Activated T-helper 17 cell treated with anti-CD3 and anti-CD28 coated beads, Interleukin-2, amount 50 U/mL, for 72 hours (primary cell): Measurements from ENCODE around the gene CD79B. TPM values are rescaled to one million over a fixed set of nuclear protein-coding genes. Genes with fewer than 3 reads are reported as not detected.
A peak's percentile ranks its signal among the peaks of the same experiment; 100 is the strongest.
"Not testable (repeated sequence)": the region's sequence is repeated elsewhere in the genome, so short reads cannot be mapped to it uniquely, and the experiment has no call there.

Experiments
- ATAC-seq: fragments of 150-1000 bp; cut with Tn5 transposase; replicated peaks from 2 replicates; pipeline ENCODE4 v1.10.0; 2021; ENCODE audit warnings: mild to moderate bottlenecking, moderate library complexity
- H3K27ac Mint-ChIP-seq: one replicate; pipeline ENCODE4 v1.8.0; 2022; ENCODE audit warnings: mixed read lengths
- H3K27me3 Mint-ChIP-seq: one replicate; pipeline ENCODE4 v1.8.0; 2022; ENCODE audit warnings: mixed read lengths
- H3K36me3 Mint-ChIP-seq: one replicate; pipeline ENCODE4 v1.8.0; 2022; ENCODE audit warnings: low read depth, mild to moderate bottlenecking, mixed read lengths
- H3K4me1 Mint-ChIP-seq: one replicate; pipeline ENCODE4 v1.8.0; 2022; ENCODE audit warnings: mixed read lengths
- H3K4me3 Mint-ChIP-seq: one replicate; pipeline ENCODE4 v1.8.0; 2022; ENCODE audit warnings: mild to moderate bottlenecking, mixed read lengths
- H3K9me3 Mint-ChIP-seq: one replicate; pipeline ENCODE4 v1.8.0; 2022; ENCODE audit warnings: mixed read lengths
- total RNA-seq, 2 donors: library from RNA; stranded (reverse); gene quantifications; one replicate each; pipeline ENCODE4 v1.2.3, GENCODE V29; 2022

The CD79B gene
- total RNA-seq, 2 donors from 2014 or later, result 29.3 to 41.4 TPM

DNA sequence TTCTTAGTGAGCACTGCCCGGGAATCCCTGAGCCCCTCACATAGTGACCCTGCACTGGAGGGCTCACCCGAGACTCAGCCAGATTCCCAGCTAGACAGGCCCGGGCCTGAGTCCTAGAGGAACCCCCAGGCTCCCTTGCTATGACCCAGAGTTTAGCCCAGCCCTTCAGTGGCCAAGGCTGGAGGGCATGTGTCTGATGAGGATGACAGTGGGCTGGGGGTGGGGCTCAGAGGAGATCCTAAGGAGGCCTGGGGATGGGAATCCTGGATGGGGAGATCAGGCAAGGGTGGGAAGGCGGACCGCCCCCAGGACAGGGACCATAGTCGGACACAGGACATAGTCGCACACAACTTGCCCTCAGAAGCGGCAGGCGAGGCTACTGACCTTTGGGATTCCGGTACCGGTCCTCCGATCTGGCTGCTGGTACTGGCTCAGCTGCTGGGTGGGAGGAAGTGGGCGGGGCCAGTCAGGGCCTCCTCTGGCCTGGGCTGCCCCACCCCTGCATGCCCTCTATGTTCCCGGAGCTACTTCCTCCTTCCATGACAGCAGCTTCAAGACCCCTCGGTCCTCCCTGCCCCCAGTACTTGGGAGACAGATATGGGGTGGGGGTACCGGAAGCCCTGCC lies 1.1 kb downstream of the CD79B start:
- Mint-ChIP-seq H3K27ac (peak overlapping the region; percentile 93), H3K9me3 (no peaks in the 10 kb centered on the region), H3K36me3 (no peaks in the 10 kb centered on the region), H3K4me3 (peak overlapping the region; percentile 93), H3K27me3 (no peaks in the 10 kb centered on the region), H3K4me1 (peaks cover 5% of the 10 kb centered on the region)
- ATAC-seq, result peak; percentile 82

DNA sequence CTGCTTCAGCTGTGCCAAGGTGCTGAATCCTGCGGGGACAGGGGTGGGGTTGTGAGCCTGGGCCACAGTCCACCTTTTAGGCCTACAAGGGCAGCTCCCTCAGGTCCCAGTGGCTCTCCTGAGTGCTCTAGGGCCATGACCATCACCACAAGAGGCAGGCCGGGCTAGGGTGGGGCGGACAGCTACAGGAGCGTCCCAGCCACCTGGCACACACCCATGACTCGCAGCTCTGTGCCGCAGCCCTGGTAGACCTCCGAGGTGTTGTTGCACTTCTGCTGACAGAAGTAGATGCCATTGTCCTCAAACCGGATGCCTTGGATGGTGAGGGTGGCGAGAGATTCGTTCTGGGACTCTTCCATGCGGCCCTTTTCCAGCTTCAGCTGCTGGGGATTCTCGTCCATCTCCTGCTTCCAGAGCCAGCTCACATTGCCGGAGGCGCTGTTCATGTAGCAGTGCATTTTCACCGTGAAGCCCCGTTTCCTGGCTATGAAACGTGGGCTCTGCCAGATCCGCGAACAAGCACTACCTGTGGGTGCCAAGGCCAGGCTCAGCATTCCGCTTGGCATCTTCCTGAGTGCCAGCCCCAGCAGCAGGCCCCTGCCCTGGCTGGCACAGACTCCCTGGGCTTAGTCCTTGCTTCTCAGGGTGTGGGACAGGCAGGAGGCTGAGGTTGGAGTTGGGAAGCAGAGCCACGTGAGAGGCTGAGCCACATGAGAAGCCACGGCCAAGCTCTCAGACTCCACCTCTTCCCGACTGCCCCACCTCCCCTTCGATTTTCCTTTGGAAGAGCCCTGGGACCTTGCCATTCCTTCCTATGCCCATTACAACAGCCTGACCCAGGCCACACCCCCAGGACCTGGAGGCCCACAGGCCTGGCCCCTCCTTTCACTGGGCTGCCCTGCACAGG lies 2.0 kb downstream of the CD79B start:
- Mint-ChIP-seq H3K27ac (peak overlapping the region; percentile 93), H3K4me3 (peak overlapping the region; percentile 93), H3K4me1 (peaks cover 5% of the 10 kb centered on the region)

DNA sequence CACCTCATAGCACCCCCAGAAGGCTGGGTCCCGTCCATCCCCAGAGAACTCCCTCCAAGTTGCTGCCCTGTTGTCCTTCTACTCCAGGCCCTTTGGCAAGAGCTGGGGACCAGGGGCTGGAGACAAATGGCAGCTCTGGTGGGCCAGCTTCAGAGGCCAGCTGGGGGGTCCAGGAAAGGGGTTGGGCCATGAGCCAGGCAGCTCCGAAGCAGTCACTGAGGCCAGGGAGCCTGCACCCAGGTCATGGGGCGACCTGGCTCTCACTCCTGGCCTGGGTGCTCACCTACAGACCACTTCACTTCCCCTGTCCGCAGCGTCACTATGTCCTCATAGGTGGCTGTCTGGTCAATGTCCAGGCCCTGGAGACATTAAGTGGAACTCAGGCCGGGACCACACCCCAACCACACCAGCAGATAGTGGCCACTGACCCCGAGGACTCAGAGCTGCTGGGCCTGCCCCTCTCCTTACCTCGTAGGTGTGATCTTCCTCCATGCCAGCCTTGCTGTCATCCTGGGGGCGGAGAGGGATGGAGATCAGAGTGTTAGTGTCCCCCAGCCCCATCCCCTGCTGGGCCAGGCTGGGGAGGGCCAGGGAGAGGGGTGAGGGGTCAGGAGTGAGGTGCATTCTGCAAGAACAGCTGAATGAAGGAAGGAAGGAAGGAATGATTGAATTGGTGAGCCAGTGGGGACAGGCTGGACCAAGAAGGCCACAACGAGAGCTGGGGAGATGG lies 3.0 kb downstream of the CD79B start:
- no peak overlapping the region for H3K4me3 Mint-ChIP-seq
- H3K4me1 Mint-ChIP-seq, result peaks cover 5% of the 10 kb centered on the region
- ATAC-seq, result no peak
- H3K36me3 Mint-ChIP-seq, result no peaks in the 10 kb centered on the region
- H3K27me3 Mint-ChIP-seq, result no peaks in the 10 kb centered on the region
- H3K9me3 Mint-ChIP-seq, result no peaks in the 10 kb centered on the region
- H3K27ac Mint-ChIP-seq, result no peak overlapping the region

More for the DNA sequence above, 2.0 kb downstream of the CD79B start:
- H3K36me3 Mint-ChIP-seq, result no peaks in the 10 kb centered on the region
- ATAC-seq, result no peak
- no peaks in the 10 kb centered on the region for H3K9me3 Mint-ChIP-seq
- no peaks in the 10 kb centered on the region for H3K27me3 Mint-ChIP-seq

DNA sequence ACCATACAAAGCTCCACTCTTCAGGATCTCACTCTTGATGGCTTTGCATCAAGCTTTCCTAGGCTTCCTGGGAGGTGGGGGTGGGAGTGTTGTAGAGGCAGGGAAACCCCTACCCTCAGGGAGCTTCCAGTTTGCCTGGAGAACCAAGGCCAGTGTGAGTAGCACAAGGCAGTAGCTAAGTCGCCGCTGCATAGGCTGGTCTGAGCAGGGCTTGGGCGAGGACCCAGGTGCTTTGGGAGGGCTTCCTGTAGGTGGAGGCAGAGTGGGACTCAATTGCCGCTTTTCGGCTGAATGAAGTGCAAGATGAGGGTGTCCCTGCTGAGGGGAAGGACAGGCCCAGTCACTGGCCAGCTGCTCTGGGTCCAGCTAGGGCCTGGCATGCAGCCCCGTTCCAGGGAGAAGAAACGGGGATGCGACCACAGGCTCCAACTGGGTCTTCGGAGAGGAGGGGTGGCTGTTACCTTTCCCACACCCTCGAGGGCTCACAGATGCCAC lies 3.9 kb downstream of the CD79B start:
- H3K36me3 Mint-ChIP-seq, result no peaks in the 10 kb centered on the region
- peaks cover 5% of the 10 kb centered on the region for H3K4me1 Mint-ChIP-seq
- no peak for ATAC-seq
- no peak overlapping the region for H3K27ac Mint-ChIP-seq
- no peak overlapping the region for H3K4me3 Mint-ChIP-seq
- no peaks in the 10 kb centered on the region for H3K27me3 Mint-ChIP-seq
- no peaks in the 10 kb centered on the region for H3K9me3 Mint-ChIP-seq

DNA sequence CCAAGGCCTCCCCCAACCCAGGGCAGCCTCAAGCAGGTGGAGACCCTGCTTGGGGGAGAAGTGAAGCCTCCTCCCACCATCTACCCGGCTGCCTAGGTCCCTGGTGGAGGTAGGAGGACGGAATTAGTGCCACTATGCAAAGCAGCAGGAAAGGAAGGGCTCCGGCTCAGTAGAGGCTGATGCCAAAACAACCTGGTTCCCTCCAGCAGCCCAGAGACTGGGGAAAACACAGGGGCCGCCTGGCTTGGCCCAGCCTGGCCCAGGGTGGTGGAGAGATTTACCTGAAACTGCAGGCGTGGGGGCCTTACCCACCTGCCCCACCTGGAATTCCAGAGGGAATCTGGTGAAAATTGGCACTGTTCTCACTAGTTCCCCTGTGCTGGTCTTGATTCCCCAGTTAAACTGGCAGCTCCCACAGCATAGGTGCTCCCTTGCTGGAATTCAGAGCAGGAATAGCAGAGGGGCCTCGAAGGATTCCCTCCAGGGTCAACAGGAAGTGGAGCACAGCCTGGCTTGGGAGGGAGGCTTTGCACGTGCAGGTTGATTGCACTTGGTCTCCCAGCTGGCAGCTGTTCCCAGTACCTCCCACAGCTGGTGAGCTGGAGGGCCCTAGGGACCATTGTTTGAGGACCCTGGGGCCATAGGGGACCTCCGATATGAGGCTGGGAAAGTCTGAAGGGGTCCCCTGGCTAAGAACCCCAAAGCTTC lies 4.5 kb downstream of the CD79B start:
- peaks cover 5% of the 10 kb centered on the region for H3K4me1 Mint-ChIP-seq
- no peak for ATAC-seq

DNA sequence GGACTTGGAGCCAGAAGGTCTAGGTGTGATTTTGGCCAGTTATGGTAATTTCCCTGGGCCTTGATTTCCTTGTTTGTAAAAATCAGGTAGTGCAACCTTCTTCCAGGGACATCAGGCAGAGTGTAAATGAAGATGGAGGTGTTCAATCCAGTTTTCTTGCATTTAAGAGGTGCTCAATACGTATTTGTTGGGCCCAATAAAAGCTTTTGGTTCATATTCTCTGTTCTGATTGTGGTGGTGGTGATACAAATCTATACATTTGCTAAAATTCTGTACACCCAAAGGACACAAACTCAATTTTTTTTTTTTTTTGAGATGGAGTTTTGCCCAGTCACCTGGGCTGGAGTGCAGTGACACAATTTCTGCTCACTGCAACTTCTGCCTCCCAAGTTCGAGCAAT lies 6.0 kb downstream of the CD79B start:
- no peaks in the 10 kb centered on the region for H3K27me3 Mint-ChIP-seq
- no peak overlapping the region for H3K4me3 Mint-ChIP-seq
- no peak for ATAC-seq
- H3K36me3 Mint-ChIP-seq, result no peaks in the 10 kb centered on the region
- no peaks in the 10 kb centered on the region for H3K9me3 Mint-ChIP-seq
- H3K4me1 Mint-ChIP-seq, result peaks cover 5% of the 10 kb centered on the region
- no peak overlapping the region for H3K27ac Mint-ChIP-seq

More for the DNA sequence above, 4.5 kb downstream of the CD79B start:
- no peak overlapping the region for H3K27ac Mint-ChIP-seq
- no peak overlapping the region for H3K4me3 Mint-ChIP-seq
- H3K27me3 Mint-ChIP-seq, result no peaks in the 10 kb centered on the region
- no peaks in the 10 kb centered on the region for H3K9me3 Mint-ChIP-seq
- no peaks in the 10 kb centered on the region for H3K36me3 Mint-ChIP-seq

DNA sequence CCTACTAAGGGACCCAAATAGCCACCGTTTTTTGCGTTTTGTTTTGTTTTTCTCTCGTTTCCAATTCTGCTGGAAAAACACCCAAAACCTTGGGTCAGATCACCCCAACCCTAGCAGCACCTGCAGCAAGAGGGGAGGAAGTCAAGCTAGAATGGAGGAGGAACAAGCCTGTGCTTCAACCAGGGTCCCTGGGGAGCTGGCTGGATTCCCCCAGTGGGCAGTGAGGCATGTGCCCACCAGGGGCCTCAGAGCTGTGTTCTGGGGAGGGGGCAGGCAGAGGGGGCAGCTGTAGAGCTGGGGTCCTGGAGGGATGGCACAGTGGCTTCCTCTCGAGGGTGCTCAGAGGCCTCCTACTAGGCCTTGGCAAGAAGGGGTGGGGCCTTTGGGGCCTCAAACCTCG lies 6.5 kb downstream of the CD79B start:
- Mint-ChIP-seq H3K9me3 (no peaks in the 10 kb centered on the region), H3K27ac (no peak overlapping the region), H3K4me3 (no peak overlapping the region), H3K36me3 (no peaks in the 10 kb centered on the region), H3K4me1 (peaks cover under 1% of the 10 kb centered on the region), H3K27me3 (no peaks in the 10 kb centered on the region)
- ATAC-seq, result no peak

DNA sequence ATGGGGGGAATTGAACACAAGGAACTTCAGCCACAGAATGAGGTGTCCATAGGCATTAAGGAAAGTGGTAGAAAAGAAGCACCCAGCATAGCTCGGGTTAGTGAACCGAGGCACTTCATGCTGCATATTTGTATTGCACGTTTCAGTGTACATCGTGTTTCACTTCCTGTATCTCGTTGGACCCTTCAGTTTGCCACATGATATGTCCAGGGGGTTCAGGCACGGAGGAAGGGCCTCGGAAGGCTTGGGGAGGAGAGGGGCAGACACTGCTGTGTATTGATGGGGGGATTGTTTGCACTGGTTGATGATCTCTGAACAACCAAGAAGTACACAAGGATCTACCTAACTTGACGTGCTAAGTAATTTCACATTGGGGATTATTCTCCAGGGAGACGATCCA lies 9.7 kb downstream of the CD79B start:
- not testable (repeated sequence) for H3K4me1 Mint-ChIP-seq, H3K27me3 Mint-ChIP-seq, H3K36me3 Mint-ChIP-seq, H3K27ac Mint-ChIP-seq, H3K4me3 Mint-ChIP-seq, H3K9me3 Mint-ChIP-seq, ATAC-seq

DNA sequence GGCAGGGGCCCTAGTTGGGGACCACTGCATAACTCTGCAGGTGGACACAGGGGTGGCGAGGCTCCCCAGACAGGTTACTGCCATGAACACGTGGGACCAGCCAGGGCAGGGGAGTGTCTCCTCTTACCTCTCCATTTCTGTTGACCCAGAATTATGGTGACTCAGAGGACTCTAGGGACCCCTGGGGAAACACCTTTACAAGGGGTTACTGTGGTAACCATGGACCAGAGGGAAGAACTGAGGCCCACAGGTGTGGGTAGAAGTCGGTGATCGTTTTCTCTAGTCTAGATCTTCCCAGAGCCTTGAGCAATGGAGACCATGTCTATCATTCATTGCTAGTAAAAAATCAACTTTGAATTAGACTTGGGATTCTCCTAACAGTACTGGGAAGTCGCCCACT lies 11.4 kb downstream of the CD79B start:
- not testable (repeated sequence) for H3K36me3 Mint-ChIP-seq, H3K4me3 Mint-ChIP-seq, H3K9me3 Mint-ChIP-seq, ATAC-seq, H3K27ac Mint-ChIP-seq, H3K4me1 Mint-ChIP-seq, H3K27me3 Mint-ChIP-seq

DNA sequence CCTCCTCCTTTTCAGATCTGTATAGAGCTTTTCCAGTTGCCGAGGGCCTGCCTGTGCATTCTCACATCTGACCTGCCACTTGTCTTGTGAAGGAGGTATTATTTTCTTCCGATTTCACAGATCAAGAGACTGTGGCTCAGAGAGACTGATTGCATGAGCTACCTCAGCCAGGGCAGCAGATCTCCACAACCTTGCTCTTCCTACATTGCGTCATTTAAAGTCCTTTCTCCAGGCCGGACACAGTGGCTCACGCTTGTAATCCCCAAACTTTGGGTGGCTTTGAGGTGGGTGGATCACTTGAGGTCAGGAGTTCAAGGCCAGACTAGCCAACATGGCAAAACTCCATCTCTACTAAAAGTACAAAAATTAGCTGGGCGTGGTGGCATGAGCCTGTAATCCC lies 12.1 kb downstream of the CD79B start:
- not testable (repeated sequence) for ATAC-seq, H3K27ac Mint-ChIP-seq, H3K27me3 Mint-ChIP-seq, H3K36me3 Mint-ChIP-seq, H3K4me1 Mint-ChIP-seq, H3K9me3 Mint-ChIP-seq, H3K4me3 Mint-ChIP-seq

DNA sequence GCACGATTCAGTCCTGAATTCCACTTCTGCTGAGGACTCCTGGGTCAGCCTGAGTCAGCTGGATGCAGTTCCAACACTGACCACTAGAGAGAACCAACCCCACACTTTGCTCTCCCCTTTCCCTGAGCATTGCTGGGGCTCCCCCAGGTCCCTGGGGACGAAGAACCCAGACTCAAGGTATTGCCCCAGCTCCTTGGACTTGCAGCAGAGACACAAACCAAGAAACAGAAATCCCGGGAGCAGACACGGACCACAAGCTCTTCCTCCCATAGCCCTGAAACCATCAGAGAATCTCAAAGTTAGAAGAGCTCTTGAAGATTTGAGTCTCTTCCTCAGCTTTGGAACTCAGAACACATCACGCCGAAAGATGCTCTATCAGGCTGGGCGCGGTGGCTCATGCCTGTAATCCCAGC lies 12.8 kb downstream of the CD79B start:
- H3K4me1 Mint-ChIP-seq, result peaks cover 6% of the 10 kb centered on the region
- H3K27me3 Mint-ChIP-seq, result no peaks in the 10 kb centered on the region
- H3K36me3 Mint-ChIP-seq, result no peaks in the 10 kb centered on the region
- H3K4me3 Mint-ChIP-seq, result no peak overlapping the region
- peak overlapping the region; percentile 27 for H3K27ac Mint-ChIP-seq
- ATAC-seq, result peak; percentile 98
- H3K9me3 Mint-ChIP-seq, result no peaks in the 10 kb centered on the region

DNA sequence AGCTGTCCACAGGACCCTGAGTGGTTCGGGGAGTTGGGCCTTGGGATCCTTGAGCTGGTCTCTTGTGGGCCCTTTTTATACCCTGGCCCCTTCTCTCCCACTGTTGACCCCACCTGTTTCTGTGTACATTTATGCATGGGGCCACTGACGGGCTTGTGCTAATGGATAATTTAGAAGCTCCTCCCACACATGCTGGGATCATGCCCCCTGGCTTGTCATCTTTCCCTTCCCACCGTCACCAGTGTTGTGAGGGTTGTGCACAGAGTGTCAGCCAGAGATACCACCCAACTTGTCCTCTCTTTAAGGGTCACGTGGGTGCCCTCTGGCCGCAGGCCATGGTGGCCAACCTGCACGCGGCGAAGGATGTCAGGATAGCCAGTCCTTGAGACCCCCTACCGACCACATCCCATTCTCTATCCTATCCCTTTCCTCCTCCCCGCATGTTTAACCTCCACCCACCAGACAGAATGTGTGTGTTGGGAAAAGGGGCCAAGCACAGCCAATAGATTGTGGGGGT lies 13.3 kb downstream of the CD79B start, which contains the start of gene GH1:
Gene GH1, minus strand, starts transcription at position 51 of the 517 bp plus-strand sequence. CDS start 63 bp downstream, outside the sequence.
- not testable (repeated sequence) for H3K4me1 Mint-ChIP-seq, H3K27me3 Mint-ChIP-seq, H3K36me3 Mint-ChIP-seq, H3K4me3 Mint-ChIP-seq, H3K9me3 Mint-ChIP-seq, ATAC-seq
- peak within 1 kb of the TSS; percentile 27 for H3K27ac Mint-ChIP-seq

DNA sequence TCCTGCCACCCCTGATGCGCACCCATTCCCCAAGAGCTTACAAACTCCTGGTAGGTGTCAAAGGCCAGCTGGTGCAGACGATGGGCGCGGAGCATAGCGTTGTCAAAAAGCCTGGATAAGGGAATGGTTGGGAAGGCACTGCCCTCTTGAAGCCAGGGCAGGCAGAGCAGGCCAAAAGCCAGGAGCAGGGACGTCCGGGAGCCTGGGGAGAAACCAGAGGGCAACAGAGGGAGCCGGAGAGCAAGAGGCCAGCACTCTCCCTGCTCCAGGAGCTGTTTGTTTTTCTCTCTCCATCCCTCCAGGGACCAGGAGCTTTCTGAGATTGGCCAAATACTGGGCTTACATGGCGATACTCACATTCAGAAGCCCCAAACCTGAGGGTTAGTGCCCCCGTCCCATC lies 13.8 kb downstream of the CD79B start:
- H3K4me1 Mint-ChIP-seq, result peaks cover 6% of the 10 kb centered on the region
- no peaks in the 10 kb centered on the region for H3K36me3 Mint-ChIP-seq
- H3K27ac Mint-ChIP-seq, result no peak overlapping the region
- no peak for ATAC-seq
- H3K9me3 Mint-ChIP-seq, result no peaks in the 10 kb centered on the region
- no peak overlapping the region for H3K4me3 Mint-ChIP-seq
- H3K27me3 Mint-ChIP-seq, result no peaks in the 10 kb centered on the region

DNA sequence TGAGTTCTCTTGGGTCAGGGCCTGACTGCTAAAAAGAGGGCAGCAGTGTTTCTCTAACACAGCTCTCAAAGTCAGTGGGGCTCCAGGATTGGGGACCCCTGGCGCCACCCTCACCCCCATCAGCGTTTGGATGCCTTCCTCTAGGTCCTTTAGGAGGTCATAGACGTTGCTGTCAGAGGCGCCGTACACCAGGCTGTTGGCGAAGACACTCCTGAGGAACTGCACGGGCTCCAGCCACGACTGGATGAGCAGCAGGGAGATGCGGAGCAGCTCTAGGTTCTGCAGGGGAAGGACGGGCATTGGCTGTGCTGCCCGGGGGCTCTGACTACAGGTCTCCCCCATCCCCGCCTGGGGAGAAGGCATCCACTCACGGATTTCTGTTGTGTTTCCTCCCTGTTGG lies 14.5 kb downstream of the CD79B start:
- peaks cover 6% of the 10 kb centered on the region for H3K4me1 Mint-ChIP-seq
- H3K27me3 Mint-ChIP-seq, result no peaks in the 10 kb centered on the region
- ATAC-seq, result no peak
- no peak overlapping the region for H3K27ac Mint-ChIP-seq
- no peaks in the 10 kb centered on the region for H3K9me3 Mint-ChIP-seq
- H3K4me3 Mint-ChIP-seq, result no peak overlapping the region
- no peaks in the 10 kb centered on the region for H3K36me3 Mint-ChIP-seq
